ENCODE data around the gene QSOX2.

QSOX2 gene

GRCh38 chr9:136190237-136190601, 55.4 kb downstream of the QSOX2 start:
- DNase-seq (ENCODE audit: low read depth), result no peak

GRCh38 chr9:136189394-136190236, 56.0 kb downstream of the QSOX2 start:
- no peak for DNase-seq (ENCODE audit: low read depth)

DNA sequence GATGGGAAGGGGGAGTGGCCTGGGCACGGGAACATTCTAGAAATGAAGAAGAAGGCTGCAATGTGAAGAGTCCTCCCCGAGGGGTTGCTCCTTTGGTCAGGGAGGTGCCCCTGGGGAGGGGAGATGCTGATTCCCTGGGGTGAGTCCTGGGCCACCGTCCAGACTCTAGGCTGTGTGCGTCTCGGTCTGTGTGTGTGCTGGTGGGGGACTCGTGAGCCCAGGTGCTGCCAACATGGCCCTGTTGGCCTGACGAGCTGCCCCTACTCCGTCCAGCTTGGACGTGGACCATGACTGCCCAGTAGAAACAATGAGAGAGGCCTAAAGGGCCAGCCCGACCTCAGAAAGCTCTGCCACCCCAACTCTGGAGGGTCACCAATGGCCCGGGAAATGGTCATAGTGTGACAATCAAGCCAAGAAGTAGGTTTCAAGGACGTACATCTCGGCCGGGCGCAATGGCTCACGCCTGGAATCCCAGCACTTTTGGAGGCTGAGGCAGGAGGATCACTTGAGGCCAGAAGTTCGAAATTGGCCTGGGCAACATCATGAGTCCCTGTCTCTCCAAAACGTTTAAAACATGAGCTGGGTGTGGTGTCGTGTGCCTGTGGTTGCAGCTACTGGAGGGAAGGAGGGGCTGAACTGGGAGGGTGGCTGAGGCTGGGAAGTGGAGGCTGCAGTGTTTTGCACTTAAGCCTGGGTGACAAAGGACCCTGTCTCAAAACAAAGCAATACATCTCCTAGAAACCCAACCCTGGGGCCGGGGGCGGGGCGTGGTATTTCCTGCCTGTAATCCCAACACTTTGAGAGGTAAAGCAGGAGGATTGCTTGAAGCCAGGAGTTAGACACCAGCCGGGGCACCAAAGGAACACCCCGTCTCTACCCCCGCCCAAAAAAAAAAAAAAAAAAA, 57.7 kb downstream of the QSOX2 start:
- DNase-seq (ENCODE audit: low read depth), result no peak

DNA sequence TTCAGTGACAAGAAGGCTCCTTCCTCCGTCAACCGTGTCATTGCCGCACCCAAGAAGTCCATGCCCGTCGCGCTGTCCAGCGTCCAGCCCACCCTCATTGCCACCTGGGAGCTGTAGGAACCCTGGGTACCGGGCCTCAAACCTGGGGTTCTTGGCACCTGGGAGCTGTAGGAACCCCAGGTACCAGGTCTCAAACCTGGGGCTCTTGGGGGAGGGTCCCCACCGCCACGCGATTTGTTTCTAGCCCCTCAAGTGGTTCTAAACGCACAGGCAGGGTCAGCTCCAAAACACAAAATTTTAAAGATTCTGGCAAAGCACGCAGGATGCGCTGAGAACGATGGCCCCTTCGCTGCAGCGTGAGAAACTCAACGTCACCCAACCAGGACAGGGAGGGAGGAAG, 58.4 kb downstream of the QSOX2 start:
- DNase-seq (ENCODE audit: low read depth), result no peak

DNA sequence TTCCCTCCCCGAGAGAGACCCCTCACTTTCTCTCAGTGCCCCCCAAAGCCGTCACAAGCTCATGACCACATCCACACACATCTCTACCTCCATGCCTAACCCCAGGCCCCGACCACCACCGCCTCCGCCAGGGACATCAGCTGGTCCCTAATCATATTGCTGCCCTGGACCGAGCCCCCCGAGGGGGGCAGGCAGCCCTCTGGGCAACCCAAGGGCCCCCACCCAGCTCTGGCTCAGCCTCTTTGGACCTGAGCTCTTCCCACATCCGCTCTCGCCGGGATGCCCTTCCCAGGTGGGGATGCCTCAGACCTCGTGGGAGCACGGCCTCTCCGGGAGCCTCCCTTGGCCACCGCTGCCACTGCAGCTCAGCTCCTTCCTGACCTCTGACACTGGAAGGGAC, 59.2 kb downstream of the QSOX2 start:
- no peak for DNase-seq (ENCODE audit: low read depth)

DNA sequence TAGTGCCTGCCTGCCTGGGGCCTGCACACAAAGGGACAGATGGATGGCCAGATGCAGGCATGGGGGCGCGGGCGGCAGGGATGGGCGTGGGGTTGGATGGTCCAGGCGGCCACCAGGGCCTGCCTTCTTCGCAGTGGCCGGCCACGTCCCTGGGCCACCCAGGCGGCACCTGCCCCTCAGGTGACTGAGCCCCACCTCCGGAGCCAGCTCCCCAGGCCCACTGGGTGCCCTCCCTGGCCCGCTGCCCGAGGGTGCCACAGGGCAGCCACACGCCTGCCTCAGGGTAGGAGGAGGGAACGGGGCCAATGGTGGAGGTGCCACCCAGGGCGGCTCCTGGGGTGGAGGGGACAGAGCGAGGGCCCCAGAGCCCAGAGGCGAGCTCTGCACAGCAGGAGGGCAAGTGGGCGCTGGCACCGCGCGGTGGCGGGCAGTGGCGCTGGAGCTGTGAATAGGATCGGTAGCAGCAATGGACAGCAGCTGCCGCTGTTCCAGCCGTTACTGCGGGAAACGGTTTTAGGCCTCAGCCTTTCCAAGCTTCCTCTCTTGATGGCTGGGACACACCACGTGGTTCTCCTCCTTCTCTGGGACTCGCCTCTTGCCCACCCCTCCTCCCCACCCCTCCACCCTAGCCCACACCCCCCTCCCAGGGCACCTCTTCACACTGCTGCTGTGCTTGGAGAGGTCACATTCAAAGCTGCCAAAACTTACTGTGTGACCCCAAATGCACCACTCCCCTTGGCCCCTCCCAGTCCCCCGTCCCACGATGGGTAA, 59.8 kb downstream of the QSOX2 start:
- no peak for DNase-seq (ENCODE audit: low read depth)

DNA sequence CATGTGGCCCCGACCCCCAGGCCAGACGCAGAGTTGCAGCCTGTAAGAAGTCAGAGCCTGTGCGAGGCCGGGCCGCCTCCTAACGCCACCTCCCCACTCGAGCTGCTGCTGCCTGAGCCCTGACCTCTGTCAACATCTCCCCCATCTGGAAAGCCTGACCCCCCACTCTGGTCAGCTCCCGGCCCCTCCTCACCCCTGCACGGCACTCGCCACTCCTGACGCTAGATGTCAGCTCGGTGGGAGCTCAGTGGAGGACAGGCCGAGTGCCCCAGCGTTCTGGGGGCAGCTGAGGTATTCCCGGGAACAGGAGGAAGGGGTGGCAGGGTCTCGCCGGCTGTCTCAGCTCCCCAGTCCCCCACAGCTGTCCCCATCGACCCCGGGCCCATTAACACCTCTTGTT, 60.5 kb downstream of the QSOX2 start:
- no peak for DNase-seq (ENCODE audit: low read depth)

DNA sequence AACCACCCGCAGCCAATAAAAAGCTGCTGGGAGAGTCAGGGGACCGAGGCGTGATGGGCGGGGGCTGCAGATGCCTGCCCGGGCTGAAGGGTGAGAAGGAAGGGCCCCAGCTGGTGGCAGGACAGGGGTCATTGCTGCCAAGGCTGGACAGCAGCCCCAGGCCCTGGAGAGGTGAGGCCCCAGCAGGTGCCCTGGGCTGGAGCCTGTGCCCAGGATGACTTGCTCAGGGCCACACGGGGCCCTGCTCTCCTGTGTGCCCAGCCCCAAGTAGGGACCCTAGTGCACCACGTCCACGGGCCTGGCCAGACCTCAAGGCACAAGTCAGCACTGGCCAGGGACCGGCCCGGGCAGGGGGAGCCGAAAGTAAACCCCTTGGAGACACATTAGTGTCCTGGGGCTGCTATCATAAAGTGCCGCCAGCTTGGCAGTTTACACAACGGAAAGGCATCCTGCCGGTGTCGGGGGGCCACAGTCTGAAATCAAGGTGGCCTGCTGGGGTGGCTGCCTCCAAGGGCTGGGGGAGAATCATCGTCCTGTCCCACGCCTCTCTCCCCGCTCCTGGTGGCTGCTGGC, 62.7 kb downstream of the QSOX2 start:
- no peak for DNase-seq (ENCODE audit: low read depth)

- no peak for DNase-seq (ENCODE audit: low read depth)
These were observed 63.2 kb downstream of the QSOX2 start for GRCh38 chr9:136182420-136182787.

DNA sequence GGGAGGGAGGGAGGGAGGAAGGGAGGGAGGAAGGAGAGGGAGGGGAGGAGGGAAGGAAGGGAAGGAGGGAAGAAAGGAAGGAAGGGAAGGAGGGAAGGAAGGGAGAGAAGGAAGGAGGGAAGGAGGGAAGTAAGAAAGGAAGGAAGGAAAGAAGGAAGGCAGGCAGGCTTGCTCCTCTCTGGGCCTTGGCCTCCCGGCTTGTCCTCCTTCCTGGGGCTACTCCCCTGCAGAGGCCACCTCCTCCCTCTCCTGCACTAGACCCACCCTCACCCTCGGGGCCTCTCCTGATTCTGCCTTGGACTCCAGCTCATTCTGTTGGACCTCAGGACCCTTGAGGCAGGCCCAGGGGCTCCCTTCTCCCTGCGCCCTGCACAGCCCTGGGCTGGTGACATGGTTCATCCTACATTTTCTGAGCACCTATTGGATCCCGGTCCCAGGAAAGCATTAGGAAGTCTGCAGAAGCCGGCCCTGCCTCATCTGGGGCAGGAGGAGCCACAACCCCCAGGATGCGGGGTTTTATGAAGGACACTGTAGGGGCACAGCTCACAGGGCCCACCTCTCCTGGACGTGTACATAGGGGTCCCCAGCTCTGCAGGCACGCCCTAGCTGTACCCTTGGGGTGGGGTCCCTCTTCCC, 63.7 kb downstream of the QSOX2 start:
- no peak for DNase-seq (ENCODE audit: low read depth)

DNA sequence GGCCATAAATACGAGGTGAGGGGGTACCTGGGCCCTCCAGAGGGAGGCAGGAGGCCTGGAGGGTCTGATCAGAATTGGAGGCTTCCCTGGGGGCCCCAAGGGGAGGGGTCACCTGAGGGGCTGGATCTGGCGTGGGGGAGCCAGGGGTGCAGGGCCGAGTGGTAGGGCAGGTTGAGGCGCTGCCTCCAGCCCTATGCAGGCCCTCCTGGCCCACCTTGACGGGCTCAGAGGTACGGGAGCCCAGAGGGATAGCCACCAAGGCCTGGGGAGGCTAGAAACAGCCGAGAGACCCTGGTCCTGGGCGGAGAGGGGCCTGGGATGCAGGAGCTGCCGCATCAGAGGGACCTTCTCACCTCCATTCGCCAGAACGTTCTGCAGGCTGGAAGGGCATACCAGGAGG, 65.0 kb downstream of the QSOX2 start:
- DNase-seq (ENCODE audit: low read depth), result no peak

DNA sequence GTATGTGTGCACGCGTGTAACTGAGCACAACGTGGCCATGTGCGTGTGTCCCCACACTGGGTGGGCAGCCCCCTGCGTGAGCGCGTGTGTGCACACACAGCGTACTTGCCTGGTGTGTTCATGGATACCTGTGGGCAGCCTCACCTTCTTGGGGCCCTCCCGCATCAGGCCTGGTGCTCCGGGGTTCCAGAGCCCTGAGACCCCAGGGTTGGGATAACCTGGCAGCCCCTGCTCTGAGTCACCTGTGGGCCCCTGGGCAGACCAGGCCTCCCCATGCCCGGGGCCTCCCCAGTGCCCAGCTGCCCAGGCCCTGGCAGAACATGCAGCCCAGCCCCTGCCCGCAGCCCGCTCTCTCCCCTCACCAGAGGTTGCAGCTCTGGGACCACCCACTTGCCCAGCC, 65.9 kb downstream of the QSOX2 start:
- DNase-seq (ENCODE audit: low read depth), result no peak

GRCh38 chr9:136179101-136179616, 66.5 kb downstream of the QSOX2 start:
- no peak for DNase-seq (ENCODE audit: low read depth)

- no peak for DNase-seq (ENCODE audit: low read depth)
These were observed 66.9 kb downstream of the QSOX2 start for GRCh38 chr9:136178773-136179075.

- DNase-seq (ENCODE audit: low read depth), result no peak
These were observed 67.4 kb downstream of the QSOX2 start for GRCh38 chr9:136178061-136178772.

GRCh38 chr9:136177224-136177623, 68.4 kb downstream of the QSOX2 start:
- no peak for DNase-seq (ENCODE audit: low read depth)

GRCh38 chr9:136175616-136176197, 69.9 kb downstream of the QSOX2 start:
- no peak for DNase-seq (ENCODE audit: low read depth)

DNA sequence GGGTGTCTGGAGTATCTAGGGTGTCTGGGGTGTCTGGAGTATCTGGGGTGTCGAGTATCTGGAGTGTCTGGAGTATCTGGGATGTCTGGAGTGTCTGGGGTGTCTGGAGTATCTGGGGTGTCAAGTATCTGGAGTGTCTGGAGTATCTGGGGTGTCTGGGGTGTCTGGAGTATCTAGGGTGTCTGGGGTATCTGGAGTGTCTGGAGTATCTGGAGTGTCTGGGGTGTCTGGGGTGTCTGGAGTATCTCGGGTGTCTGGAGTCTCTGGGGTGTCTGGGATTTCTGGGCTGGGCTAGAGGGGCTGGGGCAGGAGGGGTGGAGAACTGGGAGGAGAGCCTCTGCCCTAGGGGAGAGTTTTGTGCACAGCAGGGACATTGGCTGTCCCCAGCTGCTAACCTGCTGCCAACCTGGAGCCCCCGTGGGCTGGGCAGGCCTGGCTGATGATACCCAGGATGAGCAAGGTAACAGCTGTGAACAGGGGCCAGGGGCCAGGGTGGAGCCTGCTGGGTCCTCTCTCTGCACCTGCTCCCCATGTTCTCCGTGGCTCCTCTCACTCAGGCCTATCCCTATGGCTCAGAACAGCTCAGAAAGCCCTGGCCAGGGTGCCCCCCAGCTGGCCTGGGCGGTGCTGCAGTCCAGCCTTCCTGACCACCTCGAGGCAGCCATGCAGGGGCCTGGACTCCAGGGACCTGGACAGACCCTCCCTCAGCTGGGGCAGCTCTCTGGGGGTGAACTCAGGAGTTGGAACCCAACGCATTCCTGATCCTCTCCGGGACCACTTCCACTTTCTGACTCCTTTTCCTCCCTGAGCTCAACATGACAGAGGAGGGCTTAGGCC, 70.6 kb downstream of the QSOX2 start:
- no peak for DNase-seq (ENCODE audit: low read depth)

GRCh38 chr9:136173648-136174290, 71.8 kb downstream of the QSOX2 start:
- DNase-seq (ENCODE audit: low read depth), result no peak
